ENCODE data around the gene KIF1A.

- no peak for TF ChIP-seq SP1 (CRISPR knock-in tag; conservative IDR thresholded peaks at IDR 0.05)
- no peak for TF ChIP-seq CTCF (IDR thresholded peaks at IDR 0.05)
- TF ChIP-seq USF2 (CRISPR knock-in tag; IDR thresholded peaks at IDR 0.05) = no peak
- TF ChIP-seq ATF2 (CRISPR knock-in tag; IDR thresholded peaks at IDR 0.05; ENCODE audit: borderline replicate concordance, low read depth) = no peak
- no peak for TF ChIP-seq NFE2L1 (CRISPR knock-in tag; IDR thresholded peaks at IDR 0.05)
- TF ChIP-seq TCF7 (CRISPR knock-in tag; IDR thresholded peaks at IDR 0.05; ENCODE audit: low read depth) = no peak
- TF ChIP-seq ARID4B (CRISPR knock-in tag; IDR thresholded peaks at IDR 0.05; ENCODE audit: borderline replicate concordance) = no peak
- no peak for TF ChIP-seq MAX (CRISPR knock-in tag; IDR thresholded peaks at IDR 0.05)
- TF ChIP-seq CBFB (CRISPR knock-in tag; IDR thresholded peaks at IDR 0.05; ENCODE audit: low read depth) = no peak
- no peak for TF ChIP-seq FOXP1 (CRISPR knock-in tag; IDR thresholded peaks at IDR 0.05; ENCODE audit: borderline replicate concordance)
- TF ChIP-seq FOXK1 (CRISPR knock-in tag; IDR thresholded peaks at IDR 0.05) = no peak
- TF ChIP-seq EMX1 (CRISPR knock-in tag; IDR thresholded peaks at IDR 0.05) = no peak
- no peak for TF ChIP-seq TEAD4 (CRISPR knock-in tag; IDR thresholded peaks at IDR 0.05)
- TF ChIP-seq IRF1 (CRISPR knock-in tag; IDR thresholded peaks at IDR 0.05) = no peak
These were observed 39.9 kb downstream of the KIF1A start for GRCh38 chr2:240780023-240780700.
